DND-41 (cell line): Measurements from ENCODE around the gene C1QTNF1.

Experiments
- CTCF ChIP-seq: IDR thresholded peaks from 2 replicates; pipeline ENCODE4 v1.5.1; 2012; ENCODE audit warnings: borderline replicate concordance, low read length, moderate library complexity, mild to moderate bottlenecking; ENCODE audit not compliant: poor library complexity, severe bottlenecking; ENCODE audit errors: extremely low read depth
- EZH2 ChIP-seq: IDR thresholded peaks from 3 replicates; pipeline ENCODE4 v1.6.1; 2012; ENCODE audit warnings: borderline replicate concordance, low read depth, mild to moderate bottlenecking, moderate library complexity, low read length, inconsistent platforms; ENCODE audit not compliant: severe bottlenecking

GRCh38 chr17:79082311-79083190 is 58.6 kb downstream of the C1QTNF1 start:
- TF ChIP-seq CTCF = peak; percentile 79
- TF ChIP-seq EZH2 = no peak
